ENCODE results near the gene RECK.
A peak's percentile ranks its signal among the peaks of the same experiment; 100 is the strongest.

Gene RECK

GRCh38 chr9:36102742-36103495 lies 66.2 kb downstream of the RECK start:
- peak; percentile 73 for DNase-seq (ENCODE audit: extremely low spot score)
- ChIA-PET CTCF (interaction anchor here (0.7 to 2.1 kb wide), 10 partner anchors 10 to 233 kb away, joined by 3 to 11 read pairs (median 5); partner anchors contain the start of gene CLTA), POLR2A (interaction anchor here (0.7 kb wide), 1 partner anchor 88 kb away, joined by 3 read pairs; the partner anchor contains the start of gene CLTA)
- no peak for TF ChIP-seq PKNOX1 (IDR thresholded peaks at IDR 0.05)
- TF ChIP-seq FOXM1 (IDR thresholded peaks at IDR 0.05; ENCODE audit: borderline replicate concordance), result no peak
- peak; percentile 27; the same call in 1 of the 2 replicates for TF ChIP-seq ZNF384 (IDR thresholded peaks at IDR 0.05)
- no peak for TF ChIP-seq SUZ12 (IDR thresholded peaks at IDR 0.05)
- TF ChIP-seq LEF1 (IDR thresholded peaks at IDR 0.05; ENCODE audit: borderline replicate concordance), result no peak

GRCh38 chr9:36109071-36109470 lies 72.4 kb downstream of the RECK start:
- no peak for DNase-seq (ENCODE audit: extremely low spot score)
- CTCF ChIA-PET, result no interaction called here
- POLR2A ChIA-PET, result interaction anchor here (1.4 kb wide), 1 partner anchor 82 kb away, joined by 3 read pairs; the partner anchor contains the start of gene CLTA
- TF ChIP-seq ARNT (IDR thresholded peaks at IDR 0.05) (no peak), FOXM1 (IDR thresholded peaks at IDR 0.05; ENCODE audit: borderline replicate concordance) (no peak), SP1 (IDR thresholded peaks at IDR 0.05) (no peak), HDGF (IDR thresholded peaks at IDR 0.05; ENCODE audit: borderline replicate concordance) (no peak), ELF4 (IDR thresholded peaks at IDR 0.05) (no peak), LEF1 (IDR thresholded peaks at IDR 0.05; ENCODE audit: borderline replicate concordance) (no peak), CTBP1 (IDR thresholded peaks at IDR 0.05; ENCODE audit: borderline replicate concordance) (no peak), TARDBP (IDR thresholded peaks at IDR 0.05) (no peak), L3MBTL2 (conservative IDR thresholded peaks at IDR 0.05) (no peak), NFRKB (IDR thresholded peaks at IDR 0.05) (no peak), BHLHE40 (IDR thresholded peaks at IDR 0.05; ENCODE audit: borderline replicate concordance) (no peak), ZNF384 (IDR thresholded peaks at IDR 0.05) (no peak), PKNOX1 (IDR thresholded peaks at IDR 0.05) (no peak), SUZ12 (IDR thresholded peaks at IDR 0.05) (no peak), FOXA1 (IDR thresholded peaks at IDR 0.05) (no peak), FOXK2 (IDR thresholded peaks at IDR 0.05) (no peak)

- POLR2A ChIA-PET, result no interaction called here
- CTCF ChIA-PET, result no interaction called here
- TF ChIP-seq BHLHE40 (IDR thresholded peaks at IDR 0.05; ENCODE audit: borderline replicate concordance) (no peak), TARDBP (IDR thresholded peaks at IDR 0.05) (no peak), ZNF384 (IDR thresholded peaks at IDR 0.05) (no peak), ARNT (IDR thresholded peaks at IDR 0.05) (no peak), NFRKB (IDR thresholded peaks at IDR 0.05) (no peak), PKNOX1 (IDR thresholded peaks at IDR 0.05) (no peak), CTBP1 (IDR thresholded peaks at IDR 0.05; ENCODE audit: borderline replicate concordance) (no peak)
- DNase-seq (ENCODE audit: extremely low spot score), result no peak
These were observed 73.7 kb downstream of the RECK start for GRCh38 chr9:36110434-36110833.

GRCh38 chr9:36112516-36112915 lies 75.8 kb downstream of the RECK start:
- TF ChIP-seq FOXK2 (IDR thresholded peaks at IDR 0.05), result no peak
- TF ChIP-seq ELF4 (IDR thresholded peaks at IDR 0.05), result no peak
- TF ChIP-seq SUZ12 (IDR thresholded peaks at IDR 0.05), result no peak
- TF ChIP-seq CTBP1 (IDR thresholded peaks at IDR 0.05; ENCODE audit: borderline replicate concordance), result no peak
- CTCF ChIA-PET, result interaction anchor here (0.6 kb wide), 1 partner anchor 48 kb away, joined by 3 read pairs; no protein-coding TSS in a partner anchor
- POLR2A ChIA-PET, result no interaction called here
- no peak for DNase-seq (ENCODE audit: extremely low spot score)

- no peak for DNase-seq (ENCODE audit: extremely low spot score)
- CTCF ChIA-PET, result interaction anchor here (0.7 to 1.9 kb wide), 2 partner anchors 11 to 14 kb away, joined by 4 to 5 read pairs; no protein-coding TSS in a partner anchor
- POLR2A ChIA-PET, result no interaction called here
- TF ChIP-seq TARDBP (IDR thresholded peaks at IDR 0.05), result no peak
- TF ChIP-seq SUZ12 (IDR thresholded peaks at IDR 0.05), result no peak
- TF ChIP-seq CTBP1 (IDR thresholded peaks at IDR 0.05; ENCODE audit: borderline replicate concordance), result no peak
- no peak for TF ChIP-seq L3MBTL2 (conservative IDR thresholded peaks at IDR 0.05)
- TF ChIP-seq ELF4 (IDR thresholded peaks at IDR 0.05), result no peak
- TF ChIP-seq ZNF384 (IDR thresholded peaks at IDR 0.05), result no peak
- TF ChIP-seq FOXK2 (IDR thresholded peaks at IDR 0.05), result no peak
- no peak for TF ChIP-seq LEF1 (IDR thresholded peaks at IDR 0.05; ENCODE audit: borderline replicate concordance)
- no peak for TF ChIP-seq ARNT (IDR thresholded peaks at IDR 0.05)
- TF ChIP-seq FOXM1 (IDR thresholded peaks at IDR 0.05; ENCODE audit: borderline replicate concordance), result no peak
- TF ChIP-seq BHLHE40 (IDR thresholded peaks at IDR 0.05; ENCODE audit: borderline replicate concordance), result no peak
- no peak for TF ChIP-seq HDGF (IDR thresholded peaks at IDR 0.05; ENCODE audit: borderline replicate concordance)
- no peak for TF ChIP-seq FOXA1 (IDR thresholded peaks at IDR 0.05)
- no peak for TF ChIP-seq NFRKB (IDR thresholded peaks at IDR 0.05)
- no peak for TF ChIP-seq PKNOX1 (IDR thresholded peaks at IDR 0.05)
- no peak for TF ChIP-seq SP1 (IDR thresholded peaks at IDR 0.05)
These were observed 77.3 kb downstream of the RECK start for GRCh38 chr9:36113999-36114398.

- ChIA-PET POLR2A (no interaction called here), CTCF (no interaction called here)
- DNase-seq (ENCODE audit: extremely low spot score), result no peak
- TF ChIP-seq CTBP1 (IDR thresholded peaks at IDR 0.05; ENCODE audit: borderline replicate concordance) (no peak), FOXK2 (IDR thresholded peaks at IDR 0.05) (no peak), NFRKB (IDR thresholded peaks at IDR 0.05) (no peak), FOXA1 (IDR thresholded peaks at IDR 0.05) (no peak), PKNOX1 (IDR thresholded peaks at IDR 0.05) (no peak), TARDBP (IDR thresholded peaks at IDR 0.05) (no peak), ZNF384 (IDR thresholded peaks at IDR 0.05) (no peak), SUZ12 (IDR thresholded peaks at IDR 0.05) (no peak), SP1 (IDR thresholded peaks at IDR 0.05) (no peak), ELF4 (IDR thresholded peaks at IDR 0.05) (no peak), FOXM1 (IDR thresholded peaks at IDR 0.05; ENCODE audit: borderline replicate concordance) (no peak), BHLHE40 (IDR thresholded peaks at IDR 0.05; ENCODE audit: borderline replicate concordance) (no peak), LEF1 (IDR thresholded peaks at IDR 0.05; ENCODE audit: borderline replicate concordance) (no peak), HDGF (IDR thresholded peaks at IDR 0.05; ENCODE audit: borderline replicate concordance) (no peak)
These were observed 79.9 kb downstream of the RECK start for GRCh38 chr9:36116593-36116992.

Measured in HEK293T (cell line).